HG03159 (cell line): ENCODE data around the gene PLPP2.

ENCODE experiments used
- ATAC-seq: cut with Tn5 transposase; IDR thresholded peaks from one replicate; pipeline ENCODE4 v1.9.1; 2021; ENCODE audit warnings: mild to moderate bottlenecking, moderate library complexity; ENCODE audit not compliant: unreplicated experiment

Gene PLPP2

DNA sequence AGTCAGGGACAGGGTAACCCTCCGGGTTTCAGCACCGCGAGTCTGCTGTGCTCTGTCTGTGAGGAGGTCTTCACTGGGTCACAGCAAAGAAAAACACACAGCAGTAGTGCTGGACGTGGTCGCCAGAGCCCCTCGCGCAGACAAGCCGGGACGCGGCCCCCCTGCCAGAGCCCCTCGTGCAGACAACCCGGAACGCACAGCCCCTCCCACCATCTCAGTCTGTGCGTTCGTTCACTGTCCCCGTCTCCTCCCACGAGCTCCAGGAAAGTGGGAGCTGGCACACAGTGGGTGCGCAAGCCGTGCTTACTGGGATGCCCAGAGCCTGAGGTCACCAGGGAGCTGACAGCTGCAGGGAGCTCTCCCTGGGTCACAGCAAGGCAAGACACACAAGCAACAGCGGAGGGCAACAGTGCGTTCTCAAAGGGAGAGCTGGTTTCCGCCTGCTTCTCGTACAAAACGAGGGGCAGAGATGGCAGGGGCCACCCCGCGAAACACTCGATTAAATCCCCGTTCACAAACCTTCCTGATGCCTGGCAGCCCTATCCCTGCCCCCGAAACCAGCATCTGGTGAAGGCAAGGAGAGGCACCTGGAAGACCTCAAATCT lies 3.2 kb upstream of the PLPP2 start:
- ATAC-seq = no peak

DNA sequence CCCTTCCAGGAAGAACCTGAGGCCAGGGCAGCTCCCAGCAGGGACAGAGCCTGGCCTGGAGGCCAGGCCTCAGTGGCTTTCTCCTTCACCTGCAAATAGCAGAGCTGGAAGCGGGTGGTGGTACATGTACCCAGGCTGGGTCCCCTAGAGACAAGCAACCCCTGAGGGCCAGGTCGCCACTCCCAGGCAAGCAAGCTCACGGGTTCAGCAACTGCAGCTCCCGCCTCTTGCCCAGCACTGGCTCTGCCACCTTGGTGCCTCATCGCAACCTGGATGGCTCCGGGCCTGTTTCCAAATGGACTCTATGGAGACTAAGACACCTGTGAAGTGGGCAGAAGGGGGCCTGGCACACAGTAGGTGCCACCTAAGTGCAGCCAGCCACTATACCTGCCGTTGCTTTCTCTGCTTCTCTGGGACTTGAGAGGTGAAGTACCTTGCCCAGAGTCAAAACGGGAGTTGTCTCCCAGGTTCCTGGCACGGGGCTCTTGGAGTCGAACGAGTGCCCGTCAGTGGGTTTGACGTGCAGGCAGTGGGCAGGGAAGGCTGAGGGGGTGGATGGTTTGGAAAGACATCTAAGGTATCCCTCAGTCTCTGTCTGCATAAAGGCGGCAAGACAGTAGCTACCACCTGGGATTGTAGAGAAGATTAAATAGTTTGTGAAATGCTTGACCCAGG lies 2.4 kb upstream of the PLPP2 start:
- ATAC-seq = no peak

DNA sequence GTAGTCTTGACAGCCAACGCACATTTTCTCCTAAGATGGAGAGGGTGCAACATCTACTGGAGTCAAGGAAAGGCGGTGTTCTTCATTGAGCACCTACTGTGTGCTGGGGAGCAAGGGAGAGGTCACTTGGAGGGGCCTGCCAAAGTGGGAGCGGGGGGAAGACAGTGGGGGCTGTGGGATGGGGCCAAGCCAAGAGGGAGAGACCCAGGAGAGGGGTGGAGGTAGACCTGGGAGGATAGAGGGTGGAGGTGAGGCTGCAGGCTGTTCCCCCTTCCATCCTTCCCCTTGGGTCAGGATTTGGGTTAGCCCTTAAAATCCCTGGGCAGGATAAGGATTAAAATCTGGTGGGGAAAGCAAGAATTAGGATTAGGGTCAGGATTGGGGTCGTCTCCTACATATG lies 1.7 kb upstream of the PLPP2 start:
- ATAC-seq = no peak

DNA sequence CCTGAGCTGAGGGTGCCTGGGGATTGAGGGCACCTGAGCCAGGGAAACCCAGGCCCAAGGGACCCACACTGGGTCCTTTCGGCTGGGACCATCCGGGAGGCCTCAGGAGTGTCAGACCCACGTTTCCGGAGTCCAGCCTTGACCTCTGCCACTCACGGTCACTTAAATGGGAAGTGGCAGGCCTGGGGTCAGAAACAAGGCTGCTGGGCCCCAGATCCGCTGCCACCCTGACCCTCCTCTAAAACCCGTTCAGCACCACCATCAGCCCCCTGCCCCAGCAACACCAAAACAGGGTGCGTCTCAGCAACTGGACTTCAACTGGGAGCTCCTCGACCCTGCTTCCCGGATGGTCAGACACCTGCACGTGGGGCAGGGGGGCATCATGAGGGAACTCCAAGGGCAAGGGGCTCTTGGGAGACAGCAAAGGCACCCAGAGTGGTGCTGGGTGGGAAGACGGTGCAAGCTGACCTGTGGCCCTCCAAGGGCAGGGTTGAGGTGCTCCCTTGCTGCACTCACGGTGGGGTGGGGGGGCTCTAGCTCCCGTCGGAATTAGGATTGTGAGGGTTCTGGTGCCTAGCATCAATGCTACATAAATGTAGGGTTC lies 1.2 kb upstream of the PLPP2 start:
- ATAC-seq = no peak

- no peak for ATAC-seq
Measured at GRCh38 chr19:291561-292280, 518 bp upstream of the PLPP2 start.

DNA sequence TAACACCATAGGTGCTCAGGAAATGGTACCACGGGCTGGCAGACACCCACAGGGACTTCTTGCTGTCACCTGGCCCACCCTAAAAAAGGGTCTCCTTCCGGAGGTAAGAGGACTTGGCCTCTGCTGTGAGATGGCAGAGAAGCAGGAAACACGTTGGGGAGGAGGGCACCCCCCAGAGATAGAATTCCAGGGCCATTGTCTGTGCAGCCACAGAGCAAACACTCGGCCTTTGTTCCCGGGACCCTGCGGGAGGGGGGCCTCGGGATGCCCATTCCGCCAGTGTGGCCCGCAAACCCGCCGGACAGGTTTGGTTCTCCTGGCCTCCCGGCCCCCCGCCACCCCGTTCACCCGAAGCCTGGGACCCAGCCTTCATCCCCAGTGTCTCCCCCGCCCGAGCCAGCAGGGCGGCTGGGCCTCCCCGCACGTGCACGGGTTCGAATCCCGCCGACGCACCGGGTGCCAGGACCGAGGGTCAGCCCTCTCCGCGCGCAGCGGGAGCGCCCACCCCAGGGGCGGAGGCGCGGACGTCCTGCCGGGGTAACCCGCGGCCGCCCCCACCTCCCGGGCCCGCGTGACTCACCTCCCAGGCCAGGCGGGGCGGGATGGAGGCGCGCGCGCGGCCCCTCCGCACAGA lies 714 bp downstream of the PLPP2 start:
- no peak for ATAC-seq

GRCh38 chr19:289651-290371 lies 1.4 kb downstream of the PLPP2 start:
- ATAC-seq = no peak

- no peak for ATAC-seq
Measured at GRCh38 chr19:288911-289310, 2.3 kb downstream of the PLPP2 start.

GRCh38 chr19:287381-287871 lies 3.8 kb downstream of the PLPP2 start:
- ATAC-seq = no peak

- no peak for ATAC-seq
Measured at GRCh38 chr19:283395-283794, 7.8 kb downstream of the PLPP2 start.

- no peak for ATAC-seq
Measured at GRCh38 chr19:282501-282900, 8.7 kb downstream of the PLPP2 start.

- no peak for ATAC-seq
Measured at GRCh38 chr19:281992-282391, 9.2 kb downstream of the PLPP2 start.

DNA sequence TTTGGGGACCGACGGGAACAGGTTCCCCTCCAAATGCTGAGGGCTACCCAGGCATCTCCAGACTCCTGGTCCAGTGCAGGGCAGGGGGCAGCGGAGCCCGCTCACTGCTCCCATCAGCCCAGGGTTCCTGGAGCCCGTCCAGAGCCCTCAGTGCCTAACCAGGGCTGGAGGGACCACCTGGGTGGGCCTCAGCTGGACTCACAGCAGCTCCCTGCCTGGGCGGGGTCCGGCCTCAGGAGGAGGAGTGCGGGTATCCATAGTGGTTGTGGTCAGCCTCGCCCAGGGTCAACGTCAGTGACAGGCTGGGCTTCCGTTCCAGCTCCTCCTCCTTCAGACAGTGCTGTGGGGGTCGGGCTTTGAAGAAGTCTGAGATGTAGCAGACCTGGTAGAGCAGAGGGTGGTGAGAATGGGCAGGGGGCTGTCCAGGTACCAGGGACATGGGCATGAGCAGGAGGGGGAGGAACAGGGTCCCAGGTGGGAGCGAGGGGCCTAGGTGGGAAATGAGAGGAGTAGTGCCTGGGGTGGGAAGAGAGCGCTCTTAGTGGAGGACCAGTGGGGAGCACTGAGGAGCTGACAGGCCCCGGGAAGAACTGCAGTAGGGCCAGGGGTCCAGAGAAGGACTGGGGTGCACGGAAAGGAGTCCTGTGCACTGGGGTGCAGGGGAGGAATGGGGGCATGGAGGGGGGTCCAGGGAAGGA lies 9.9 kb downstream of the PLPP2 start:
- ATAC-seq = no peak

- ATAC-seq = no peak
Measured at GRCh38 chr19:280541-281009, 10.6 kb downstream of the PLPP2 start.

DNA sequence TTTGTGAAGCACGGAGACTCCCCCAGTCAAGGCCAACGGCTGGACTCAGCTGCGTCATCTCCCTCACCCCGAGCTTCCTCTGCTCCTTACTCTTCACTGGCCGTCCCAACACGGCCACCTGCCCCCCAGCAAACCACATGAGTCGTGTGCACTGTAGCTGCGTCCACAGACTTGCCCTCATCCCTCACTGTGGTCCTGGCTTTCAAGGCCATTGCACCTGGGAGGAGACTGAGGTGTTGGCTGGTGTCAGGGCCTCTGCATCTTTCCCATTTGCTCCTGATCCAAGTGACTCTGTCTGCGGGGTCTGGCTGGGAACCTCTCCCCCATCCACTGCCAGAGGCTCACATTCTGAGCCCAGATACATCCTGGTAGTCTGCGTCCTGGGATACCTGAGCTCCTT lies 11.5 kb downstream of the PLPP2 start:
- no peak for ATAC-seq

- ATAC-seq = no peak
Measured at GRCh38 chr19:279231-279630, 12.0 kb downstream of the PLPP2 start.

- ATAC-seq = no peak
Measured at GRCh38 chr19:277581-278165, 13.5 kb downstream of the PLPP2 start.

DNA sequence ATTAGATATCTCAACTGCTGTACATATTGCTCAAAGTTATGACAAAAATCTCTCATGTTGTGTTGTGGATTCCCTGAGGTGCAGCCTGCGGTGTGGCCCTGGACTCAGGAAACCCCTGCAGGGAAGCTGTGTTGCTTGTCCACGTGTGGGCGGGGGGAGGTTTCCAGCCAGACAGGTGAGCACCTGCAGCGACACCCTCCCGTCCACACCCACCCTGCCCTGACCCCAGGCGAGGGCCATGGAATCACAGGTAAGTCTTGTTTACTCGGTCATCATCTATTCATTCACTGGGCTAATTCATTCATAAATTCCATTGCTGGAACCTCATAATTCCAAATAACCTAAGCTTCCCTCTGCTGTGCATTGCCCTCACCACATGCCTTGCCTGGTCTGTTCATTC lies 14.1 kb downstream of the PLPP2 start:
- ATAC-seq = no peak

DNA sequence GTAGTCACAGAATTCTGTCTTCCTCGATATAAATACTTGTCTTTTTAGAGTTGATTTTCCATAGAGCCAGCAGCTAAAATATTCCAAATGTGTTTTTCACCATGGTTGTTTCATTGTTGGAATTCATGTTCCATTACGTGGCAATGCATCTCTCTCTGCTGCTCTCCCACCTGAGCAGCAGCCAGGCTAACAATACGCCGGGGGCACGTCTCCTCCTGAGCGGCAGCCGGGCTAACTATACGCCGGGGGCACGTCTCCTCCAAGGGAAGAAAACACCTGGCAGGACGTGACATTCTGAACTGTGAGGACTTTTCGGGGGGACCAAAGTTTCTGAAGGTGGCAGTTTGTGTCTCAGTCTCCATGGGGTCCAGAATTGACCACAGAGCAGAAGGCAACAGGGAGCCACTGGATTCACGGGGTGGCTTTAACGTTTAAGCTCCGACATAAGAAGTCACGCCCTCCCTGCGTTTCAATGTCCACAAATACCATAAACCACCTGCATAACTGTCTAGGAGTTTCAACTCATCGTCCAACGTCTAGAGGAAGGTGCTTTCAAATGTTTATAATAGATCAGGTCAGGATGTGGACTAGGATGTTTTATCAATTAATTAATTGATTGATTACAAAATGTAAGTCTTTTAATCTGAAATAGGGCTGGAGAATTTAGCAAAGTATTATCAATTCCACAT lies 15.1 kb downstream of the PLPP2 start:
- ATAC-seq = no peak
